K562 (cell line): ENCODE results near the gene RPL10A. TPM values are rescaled to one million over a fixed set of nuclear protein-coding genes. Genes with fewer than 3 reads are reported as not detected.
A peak's percentile ranks its signal among the peaks of the same experiment; 100 is the strongest.

Experiments
- ARID2 ChIP-seq: fragments of 450-650 bp; IDR thresholded peaks from 2 replicates; pipeline ENCODE4 v1.6.1; 2017; ENCODE audit warnings: antibody characterized with exemption, mild to moderate bottlenecking
- BCLAF1 ChIP-seq, 2 experiments: fragments of 450-650 bp in 1 of 2; IDR thresholded peaks; 2 replicates each; pipeline ENCODE4 v1.6.1; 2011 to 2017; ENCODE audit warnings: low read depth in 2 of 2, antibody characterized with exemption in 1 of 2, borderline replicate concordance in 1 of 2, low read length in 1 of 2, mild to moderate bottlenecking in 1 of 2, mixed read lengths in 1 of 2; ENCODE audit not compliant: control insufficient read depth in 1 of 2
- CXXC5 ChIP-seq: fragments of 250-450 bp; sonication (Bioruptor Pico); IDR thresholded peaks from 2 replicates; pipeline ENCODE4 v1.8.0; 2022; ENCODE audit warnings: inconsistent platforms, mild to moderate bottlenecking, moderate library complexity
- DEAF1 ChIP-seq: fragments of 450-650 bp; formaldehyde crosslinking; IDR thresholded peaks from 2 replicates; pipeline ENCODE4 v1.4.0; 2020; ENCODE audit warnings: mild to moderate bottlenecking, moderate library complexity
- ELF2 ChIP-seq: fragments of 250-450 bp; sonication (Bioruptor Pico); IDR thresholded peaks from 2 replicates; pipeline ENCODE4 v1.5.0; 2021; ENCODE audit warnings: mild to moderate bottlenecking
- GABPB2 ChIP-seq: fragments of 250-450 bp; sonication (Bioruptor Pico); conservative IDR thresholded peaks from 2 replicates; pipeline ENCODE4 v1.5.1; 2021; ENCODE audit warnings: mild to moderate bottlenecking
- HES1 ChIP-seq: fragments of 450-650 bp; IDR thresholded peaks from 2 replicates; pipeline ENCODE4 v1.6.1; 2016; ENCODE audit warnings: low read depth, mild to moderate bottlenecking, moderate library complexity
- MYNN ChIP-seq, 2 experiments: sonication (generic); formaldehyde crosslinking in 1 of 2; IDR thresholded peaks; 2 replicates each; pipeline versions ENCODE4 v1.5.0 to v1.6.1; 2016 to 2020; ENCODE audit warnings: antibody characterized with exemption in 1 of 2, missing genetic modification reagents in 1 of 2
- RBM39 ChIP-seq: fragments of 200-400 bp; formaldehyde crosslinking; optimal IDR thresholded peaks from 2 replicates; pipeline ENCODE3; 2018; ENCODE audit warnings: low read depth, low read length
- RHOXF2B ChIP-seq: fragments of 250-450 bp; sonication (Bioruptor Pico); conservative IDR thresholded peaks from 2 replicates; pipeline ENCODE4 v1.5.1; 2021
- SFPQ ChIP-seq: fragments of 200-400 bp; formaldehyde crosslinking; IDR thresholded peaks from 2 replicates; pipeline ENCODE4 v1.6.1; 2017; ENCODE audit warnings: mild to moderate bottlenecking, low read depth, low read length, moderate library complexity
- SREBF2 ChIP-seq: sonication (generic); formaldehyde crosslinking; IDR thresholded peaks from 2 replicates; pipeline ENCODE4 v1.4.0; 2020; ENCODE audit warnings: mild to moderate bottlenecking, missing genetic modification reagents
- TEAD4 ChIP-seq, 2 experiments: sonication (generic) in 1 of 2; formaldehyde crosslinking in 1 of 2; IDR thresholded peaks; 2 replicates each; pipeline versions ENCODE4 v1.6.1 to v1.8.0; 2012 to 2022; ENCODE audit warnings: borderline replicate concordance in 1 of 2, inconsistent platforms in 1 of 2, low read length in 1 of 2, mild to moderate bottlenecking in 1 of 2, missing genetic modification reagents in 1 of 2
- THRAP3 ChIP-seq: fragments of 450-650 bp; IDR thresholded peaks from 2 replicates; pipeline ENCODE4 v1.6.1; 2016; ENCODE audit warnings: mild to moderate bottlenecking, inconsistent platforms, borderline replicate concordance
- TRIM24 ChIP-seq, 2 experiments: fragments of 450-650 bp; IDR thresholded peaks; 2 replicates each; pipeline ENCODE4 v1.6.1; 2016
- ZBTB49 ChIP-seq: sonication (generic); formaldehyde crosslinking; IDR thresholded peaks from 2 replicates; pipeline ENCODE4 v1.8.0; 2022; ENCODE audit warnings: missing genetic modification reagents, mild to moderate bottlenecking, borderline replicate concordance
- ZNF217 ChIP-seq: sonication (generic); formaldehyde crosslinking; IDR thresholded peaks from 2 replicates; pipeline ENCODE4 v1.8.0; 2022; ENCODE audit warnings: mild to moderate bottlenecking, missing genetic modification reagents
- polyA plus RNA-seq, 8 experiments: library from polyadenylated mRNA; depleted of rRNA in 4 of 8; stranded (reverse) in 5 of 8; unstranded in 3 of 8; fragments of >200 nt; fragmentation: Nextera tagmentation in 2 of 8; fragmentation: Illumina TruSeq in 1 of 8; extraction: Ambion mirVana in 2 of 8; extraction: Trizol in 1 of 8; gene quantifications; 2 replicates each; pipeline versions ENCODE4 v1.2.1 to v1.2.3, GENCODE V29; 2011 to 2014; ENCODE audit warnings: inconsistent platforms in 1 of 8, missing spikeins in 1 of 8
- total RNA-seq, 7 experiments: library from RNA; depleted of rRNA in 6 of 7; stranded (reverse); fragments of >200 nt in 6 of 7; fragmentation: Illumina TruSeq in 2 of 7; extraction: Trizol in 2 of 7; gene quantifications; 2 replicates each; pipeline versions ENCODE4 v1.2.1 to v1.2.3, GENCODE V29; 2011 to 2021; ENCODE audit warnings: low replicate concordance in 1 of 7

RPL10A gene
- total and polyA plus RNA-seq, 9 of the 15 experiments (the other 6 are each of a cell fraction or from before 2014, with no cell fraction given): 1,589 to 3,237 (median 2,116) TPM

GRCh38 chr6:35471836-35472345 is 3.7 kb downstream of the RPL10A start (continued):
- no peak for TF ChIP-seq DEAF1
- TF ChIP-seq ELF2 (CRISPR knock-in tag): 0 out of 2 replicates have a peak, but pooled peaks have one; percentile 17
- TF ChIP-seq TEAD4 (IDR thresholded peaks at IDR 0.05; ENCODE audit: low read length): peak; percentile 43
- TF ChIP-seq TEAD4 (CRISPR knock-in tag; IDR thresholded peaks at IDR 0.05; ENCODE audit: borderline replicate concordance): no peak
- peak; percentile 40; the same call in 1 of the 2 replicates for TF ChIP-seq CXXC5 (CRISPR knock-in tag)
- 0 out of 4 replicates have a peak, but pooled peaks of 1 of the 2 experiments have one; percentile 15 for TF ChIP-seq BCLAF1 (IDR thresholded peaks at IDR 0.05; ENCODE audit: borderline replicate concordance in 1 of 2, control insufficient read depth in 1 of 2, low read depth in 2 of 2, low read length in 1 of 2)
- 0 out of 2 replicates have a peak, but pooled peaks have one; percentile 20 for TF ChIP-seq HES1
- no peak for TF ChIP-seq THRAP3
- TF ChIP-seq RBM39: no peak
- 0 out of 2 replicates have a peak, but pooled peaks have one; percentile 16 for TF ChIP-seq RHOXF2B (CRISPR knock-in tag)
- TF ChIP-seq SFPQ: no peak
- no peak for TF ChIP-seq SREBF2 (CRISPR knock-in tag)
- no peak for TF ChIP-seq ZBTB49 (CRISPR knock-in tag)
- no peak for TF ChIP-seq ARID2
- 0 out of 2 replicates have a peak, but pooled peaks have one; percentile 26 for TF ChIP-seq GABPB2 (CRISPR knock-in tag)
- TF ChIP-seq TRIM24 (IDR thresholded peaks at IDR 0.05): no peak
- no peak for TF ChIP-seq ZNF217 (CRISPR knock-in tag)
- TF ChIP-seq MYNN (IDR thresholded peaks at IDR 0.05): peak; percentile 74; the same call in 1 of the 2 replicates
- no peak for TF ChIP-seq MYNN (CRISPR knock-in tag; IDR thresholded peaks at IDR 0.05)
